Muscle of leg (tissue), 11 donors: ENCODE data around the gene AATK. TPM values are rescaled to one million over a fixed set of nuclear protein-coding genes. Genes with fewer than 3 reads are reported as not detected.

Experiments used
- DNase-seq: peaks from one replicate; pipeline ENCODE4 v3.0.0; 2013
- H3K27ac ChIP-seq: one replicate; pipeline ENCODE4 v1.5.1; 2013; ENCODE audit warnings: mild to moderate bottlenecking, low read length, control low read depth
- H3K27me3 ChIP-seq: one replicate; pipeline ENCODE4 v1.6.1; 2013; ENCODE audit warnings: low read length; ENCODE audit not compliant: control insufficient read depth, insufficient read depth
- H3K36me3 ChIP-seq: one replicate; pipeline ENCODE4 v1.6.1; 2013; ENCODE audit warnings: low read length; ENCODE audit not compliant: control insufficient read depth, insufficient read depth
- H3K4me1 ChIP-seq: one replicate; pipeline ENCODE4 v1.6.1; 2013; ENCODE audit warnings: low read length; ENCODE audit not compliant: control insufficient read depth, insufficient read depth
- H3K4me3 ChIP-seq: one replicate; pipeline ENCODE4 v1.5.1; 2013; ENCODE audit warnings: low read length, control low read depth
- H3K9me3 ChIP-seq: replicated peaks from 2 replicates; pipeline ENCODE4 v1.6.1; 2013; ENCODE audit warnings: low read depth, low read length; ENCODE audit not compliant: control insufficient read depth
- WGBS: methylation state at CpG from one replicate; pipeline ENCODE4 v1.1.5; 2013; ENCODE audit warnings: missing lambda C conversion rate; ENCODE audit not compliant: insufficient coverage; 5-methylcytosine and 5-hydroxymethylcytosine counted together
- polyA plus RNA-seq, 8 donors: library from polyadenylated mRNA; unstranded; fragments of 120-200 nt; gene quantifications; one replicate each; pipeline versions ENCODE4 v1.2.1 to v1.2.3, GENCODE V29; 2013; ENCODE audit warnings: inconsistent platforms in 1 of 8, low replicate concordance in 1 of 8; ENCODE audit not compliant: insufficient read length in 8 of 8, insufficient read depth in 1 of 8
- total RNA-seq: library from RNA; stranded (reverse); fragments of 120-200 nt; gene quantifications from one replicate; pipeline ENCODE4 v1.2.4, GENCODE V29; 2013

AATK gene
- total and polyA plus RNA-seq, 9 donors, result 6.3 to 18.1 (median 9.6) TPM

GRCh38 chr17:81073967-81074839 is 91.8 kb downstream of the AATK start:
- Histone ChIP-seq H3K4me3 (no peak overlapping the region), H3K36me3 (peaks cover 4% of the 10 kb centered on the region), H3K9me3 (no peaks in the 10 kb centered on the region), H3K4me1 (peaks cover 17% of the 10 kb centered on the region), H3K27ac (no peak overlapping the region), H3K27me3 (peaks cover 2% of the 10 kb centered on the region)
- 92% methylated on average over 42 of the region's 42 CpGs for WGBS
- DNase-seq, result no peak

DNA sequence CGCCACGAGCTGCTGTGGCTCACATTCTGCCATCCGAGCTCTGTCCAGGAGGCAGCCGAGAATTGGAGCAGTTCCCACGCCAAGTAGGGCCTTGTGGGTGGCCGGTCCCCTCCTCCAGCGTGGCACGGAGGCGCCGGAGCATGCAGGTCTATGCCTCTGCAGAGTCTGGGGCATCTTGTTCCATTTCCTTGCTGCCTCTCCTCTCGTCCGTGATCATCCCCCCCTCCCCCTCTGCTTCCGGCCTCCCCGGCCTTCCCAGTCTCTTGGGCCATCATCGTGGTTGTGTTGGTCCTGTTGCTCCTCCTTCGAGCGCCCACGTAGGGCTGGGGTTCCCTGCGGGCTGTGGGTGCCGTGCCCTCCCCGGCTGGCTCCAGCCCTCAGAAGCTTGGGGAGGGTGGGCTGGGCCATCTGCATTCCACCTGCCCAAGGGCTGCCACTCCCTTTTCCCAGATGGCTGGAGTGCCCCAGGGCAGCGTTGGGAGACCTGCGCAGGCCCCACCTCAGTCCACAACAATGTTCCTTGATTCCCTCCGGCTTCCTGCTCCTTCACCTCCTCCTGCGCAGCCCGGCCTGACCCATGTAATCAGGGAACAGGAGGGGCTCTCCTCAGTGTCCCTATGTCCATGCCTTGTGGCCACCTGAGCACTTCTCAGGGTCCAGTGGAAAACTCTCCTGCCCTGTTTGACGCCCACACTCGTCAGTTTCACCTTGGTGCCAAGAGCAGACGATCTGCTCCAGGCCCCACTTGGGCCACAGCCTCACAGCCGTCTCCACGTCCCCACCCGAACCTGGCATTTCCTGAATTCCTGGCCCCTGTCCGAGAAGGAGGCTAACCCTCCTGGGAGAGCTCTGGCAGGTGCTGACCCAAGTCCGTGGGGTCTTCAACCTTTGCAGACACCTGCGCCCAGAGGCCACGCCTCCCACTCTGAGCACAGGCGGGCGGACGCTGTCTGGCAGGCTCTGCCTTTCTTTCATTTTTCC is 94.0 kb downstream of the AATK start:
- Histone ChIP-seq H3K4me1 (peaks cover 39% of the 10 kb centered on the region), H3K9me3 (no peaks in the 10 kb centered on the region), H3K4me3 (no peak overlapping the region), H3K36me3 (peaks cover 4% of the 10 kb centered on the region), H3K27me3 (no peaks in the 10 kb centered on the region), H3K27ac (no peak overlapping the region)
- DNase-seq, result no peak
- WGBS, result 76% methylated on average over 27 of the region's 39 CpGs

DNA sequence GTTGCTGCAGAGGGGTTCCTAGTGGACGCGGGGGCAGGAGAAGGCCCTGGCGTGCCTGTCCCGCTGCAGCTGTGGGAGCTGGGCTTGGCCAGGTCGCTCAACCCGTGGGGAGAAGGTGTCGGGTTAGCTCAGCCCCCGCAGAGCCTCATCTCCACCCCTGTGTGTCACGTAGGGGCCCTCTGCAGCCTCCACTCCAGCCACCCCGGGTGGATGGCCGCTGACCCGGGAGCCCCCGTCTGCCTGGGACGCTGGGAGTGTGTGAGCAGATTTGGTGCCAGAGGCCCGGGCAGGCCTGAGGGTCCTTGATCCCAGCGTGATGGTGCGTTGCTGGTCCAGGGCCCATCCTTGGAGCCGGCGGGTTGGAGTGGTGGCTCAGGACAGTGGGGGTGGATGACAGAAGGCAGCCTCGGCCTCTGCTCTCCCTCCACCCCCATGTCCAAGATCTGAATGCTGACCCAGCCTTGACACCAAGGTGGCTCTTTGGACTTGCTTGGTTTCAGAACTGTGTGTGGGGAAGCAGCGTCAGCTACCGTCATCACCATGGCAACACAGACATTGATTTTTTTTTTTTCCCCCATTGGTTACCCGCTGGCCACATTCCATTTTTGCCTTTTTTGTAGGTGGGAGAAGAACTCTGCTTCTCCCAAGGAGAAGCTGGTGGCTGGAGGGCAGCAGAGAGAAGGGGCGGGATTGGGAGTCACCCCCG is 95.3 kb downstream of the AATK start:
- Histone ChIP-seq H3K9me3 (no peaks in the 10 kb centered on the region), H3K27me3 (no peaks in the 10 kb centered on the region), H3K4me3 (no peak overlapping the region), H3K27ac (no peak overlapping the region), H3K4me1 (peaks cover 44% of the 10 kb centered on the region), H3K36me3 (no peaks in the 10 kb centered on the region)
- DNase-seq, result no peak
- WGBS, result 76% methylated on average over 12 of the region's 25 CpGs

GRCh38 chr17:81069135-81069645 is 96.8 kb downstream of the AATK start:
- H3K27me3 ChIP-seq, result no peaks in the 10 kb centered on the region
- no peaks in the 10 kb centered on the region for H3K9me3 ChIP-seq
- no peaks in the 10 kb centered on the region for H3K36me3 ChIP-seq
- peak; percentile 40 for DNase-seq
- no peak overlapping the region for H3K4me3 ChIP-seq
- WGBS, result 84% methylated on average over 20 of the region's 23 CpGs
- peaks cover 58% of the 10 kb centered on the region for H3K4me1 ChIP-seq
- H3K27ac ChIP-seq, result no peak overlapping the region

- no peaks in the 10 kb centered on the region for H3K9me3 ChIP-seq
- H3K27ac ChIP-seq, result no peak overlapping the region
- no peaks in the 10 kb centered on the region for H3K36me3 ChIP-seq
- no peaks in the 10 kb centered on the region for H3K27me3 ChIP-seq
- H3K4me3 ChIP-seq, result no peak overlapping the region
- no peak for DNase-seq
- WGBS, result 85% methylated on average over 19 of the region's 26 CpGs
- H3K4me1 ChIP-seq, result peaks cover 64% of the 10 kb centered on the region
These were observed 97.4 kb downstream of the AATK start for GRCh38 chr17:81068411-81069134.

DNA sequence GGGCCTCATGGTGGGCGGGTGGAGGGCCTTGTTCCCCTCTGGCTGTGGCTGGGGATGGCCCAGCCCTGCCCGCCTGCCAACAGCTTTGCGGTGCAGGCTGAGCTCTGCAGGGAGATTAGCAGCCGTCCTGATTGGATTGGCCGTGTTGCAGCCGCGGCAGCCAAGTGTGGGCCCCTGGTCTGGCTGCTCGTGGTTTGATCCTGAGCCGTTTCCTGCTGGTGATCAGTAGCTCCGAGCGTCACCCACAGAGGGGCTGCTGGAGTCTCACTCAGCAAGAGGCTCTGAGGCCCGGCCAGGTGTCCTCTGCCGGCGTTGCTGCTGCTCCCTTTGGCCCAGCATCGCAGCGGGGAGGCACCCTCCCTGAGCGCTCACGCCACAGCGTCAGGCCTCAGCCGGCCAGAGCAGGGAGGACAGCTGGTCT is 98.6 kb downstream of the AATK start:
- H3K4me1 ChIP-seq, result peaks cover 70% of the 10 kb centered on the region
- WGBS, result 7% methylated on average over 12 of the region's 20 CpGs
- H3K27me3 ChIP-seq, result no peaks in the 10 kb centered on the region
- H3K9me3 ChIP-seq, result no peaks in the 10 kb centered on the region
- H3K4me3 ChIP-seq, result no peak overlapping the region
- H3K36me3 ChIP-seq, result no peaks in the 10 kb centered on the region
- peak overlapping the region; percentile 3 for H3K27ac ChIP-seq
- peak; percentile 58 for DNase-seq

Other genes with a start within 250 kb of the AATK start
- gene CHMP6, start 174.4 kb downstream of the AATK start, total RNA-seq, result 7.8 TPM
- gene CHMP6, start 174.4 kb downstream of the AATK start, polyA plus RNA-seq, result 10 to 100 TPM; 21.6 to 32.1 (median 25.6) TPM
- 14.4 TPM for gene BAIAP2, start 131.1 kb downstream of the AATK start, total RNA-seq
- 10 to 100 TPM; 11.6 to 24.7 (median 17.2) TPM for gene BAIAP2, start 131.1 kb downstream of the AATK start, polyA plus RNA-seq
- gene PVALEF, start 714 bp downstream of the AATK start, total RNA-seq, result 1.2 TPM
- 1 to 10 TPM in 3 of 8 donors, under 1 TPM in 5; 0.21 to 1.4 (median 0.97) TPM for gene PVALEF, start 714 bp downstream of the AATK start, polyA plus RNA-seq
- 8.3 TPM for gene CEP131, start 56.7 kb upstream of the AATK start, total RNA-seq
- gene CEP131, start 56.7 kb upstream of the AATK start, polyA plus RNA-seq, result 10 to 100 TPM; 12.4 to 16.4 (median 13.6) TPM
- gene TEPSIN, start 72.8 kb upstream of the AATK start, total RNA-seq, result 8.9 TPM
- 10 to 100 TPM in 7 of 8 donors, 1 to 10 TPM in 1; 9.3 to 19.3 (median 14.6) TPM for gene TEPSIN, start 72.8 kb upstream of the AATK start, polyA plus RNA-seq
- 69.7 TPM for gene NDUFAF8, start 73.1 kb upstream of the AATK start, total RNA-seq
- gene NDUFAF8, start 73.1 kb upstream of the AATK start, polyA plus RNA-seq, result 10 to 100 TPM; 36.3 to 55.8 (median 49.6) TPM
- gene SLC38A10, start 129.1 kb upstream of the AATK start, total RNA-seq, result 36.7 TPM
- gene SLC38A10, start 129.1 kb upstream of the AATK start, polyA plus RNA-seq, result 10 to 100 TPM; 40.7 to 60.1 (median 53.1) TPM
- 6.9 TPM for gene BAHCC1, start 229.2 kb upstream of the AATK start, total RNA-seq
- 10 to 100 TPM in 7 of 8 donors, 1 to 10 TPM in 1; 8.5 to 17.4 (median 15.6) TPM for gene BAHCC1, start 229.2 kb upstream of the AATK start, polyA plus RNA-seq